Retinal pigment epithelial cell (primary cell): ENCODE measurements around the gene NUDT5.

Experiments
- DNase-seq: peaks from one replicate; pipeline ENCODE4 v3.0.0-alpha.2; 2010; ENCODE audit warnings: low read depth
- H3K4me3 ChIP-seq: 2 replicates; pipeline ENCODE4 v1.5.1; 2011; ENCODE audit warnings: mild to moderate bottlenecking, low read length, control low read depth, moderate library complexity
- CTCF ChIP-seq: conservative IDR thresholded peaks from 2 replicates; pipeline ENCODE4 v1.5.1; 2011; ENCODE audit warnings: low read depth, low read length, control low read depth, inconsistent platforms

Gene NUDT5

DNA sequence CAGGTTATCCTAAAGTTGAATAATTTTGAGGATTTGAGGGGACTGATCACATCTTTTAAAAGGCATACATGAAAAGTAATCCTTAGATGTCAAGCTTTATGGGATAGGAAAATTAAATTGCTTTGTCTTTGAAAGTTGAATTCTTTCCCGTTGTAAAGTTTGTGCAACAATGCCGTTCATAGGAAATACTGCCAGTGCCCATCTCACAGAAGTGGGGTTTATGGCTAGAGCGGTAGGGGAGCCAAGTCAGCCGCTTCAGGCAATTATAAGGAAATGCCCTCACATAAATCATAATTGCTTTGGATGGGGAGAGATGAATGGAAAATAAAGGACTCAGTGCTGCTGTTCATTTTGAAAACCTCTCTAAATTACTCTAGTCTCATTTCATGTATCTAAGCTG is 18.4 kb upstream of the NUDT5 start:
- H3K4me3 ChIP-seq: no peak overlapping the region
- TF ChIP-seq CTCF: no peak
- no peak for DNase-seq

DNA sequence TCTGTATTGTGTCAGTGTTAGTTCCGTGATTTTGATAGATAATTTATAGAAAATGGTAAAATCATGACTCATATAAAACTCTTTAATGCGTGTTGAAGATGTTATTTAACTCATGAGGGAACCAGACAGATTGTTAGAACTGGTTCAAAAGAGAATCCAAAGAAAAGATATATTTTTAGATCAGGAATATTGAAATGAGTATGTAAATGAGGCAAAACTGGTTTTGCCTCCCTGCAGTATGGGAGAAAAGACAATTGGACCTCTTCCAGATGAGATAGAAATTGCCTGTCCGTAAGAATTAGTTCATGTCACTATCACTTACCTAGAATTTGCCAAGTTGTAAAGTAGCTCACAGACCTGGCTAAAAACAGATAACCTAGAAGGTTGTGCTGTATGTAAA is 17.9 kb upstream of the NUDT5 start:
- DNase-seq: no peak
- no peak for TF ChIP-seq CTCF

GRCh38 chr10:12212454-12212853 is 16.8 kb upstream of the NUDT5 start:
- no peak for TF ChIP-seq CTCF

More for the DNA sequence above, 17.9 kb upstream of the NUDT5 start:
- no peak overlapping the region for H3K4me3 ChIP-seq

DNA sequence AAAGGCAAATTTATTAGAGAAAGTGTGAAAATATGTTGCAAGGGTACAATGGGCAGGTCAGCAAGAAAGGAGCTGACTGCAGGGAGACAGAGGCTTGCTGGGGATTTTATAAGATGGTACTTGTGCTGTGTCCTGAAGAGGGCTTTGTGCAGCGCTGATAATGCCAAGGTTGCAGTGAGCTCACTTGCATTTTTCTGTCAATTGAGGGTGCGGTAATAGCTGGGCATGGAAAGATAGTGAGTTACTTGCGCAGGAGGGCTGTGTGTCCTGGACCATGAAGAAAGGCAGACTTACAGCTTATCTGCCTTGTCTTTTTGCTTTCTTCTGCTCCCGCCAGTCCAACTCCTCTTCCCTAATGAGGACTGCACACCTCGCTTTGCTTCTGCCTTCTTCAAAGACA is 12.8 kb upstream of the NUDT5 start:
- DNase-seq: no peak
- no peak overlapping the region for H3K4me3 ChIP-seq
- no peak for TF ChIP-seq CTCF

More at GRCh38 chr10:12212454-12212853, 16.8 kb upstream of the NUDT5 start:
- DNase-seq: no peak
- H3K4me3 ChIP-seq: no peak overlapping the region

GRCh38 chr10:12207114-12207513 is 11.4 kb upstream of the NUDT5 start:
- TF ChIP-seq CTCF: no peak
- no peak overlapping the region for H3K4me3 ChIP-seq
- no peak for DNase-seq

- DNase-seq: no peak
- no peak for TF ChIP-seq CTCF
- no peak overlapping the region for H3K4me3 ChIP-seq
Observed at GRCh38 chr10:12205082-12205481, 9.4 kb upstream of the NUDT5 start.

DNA sequence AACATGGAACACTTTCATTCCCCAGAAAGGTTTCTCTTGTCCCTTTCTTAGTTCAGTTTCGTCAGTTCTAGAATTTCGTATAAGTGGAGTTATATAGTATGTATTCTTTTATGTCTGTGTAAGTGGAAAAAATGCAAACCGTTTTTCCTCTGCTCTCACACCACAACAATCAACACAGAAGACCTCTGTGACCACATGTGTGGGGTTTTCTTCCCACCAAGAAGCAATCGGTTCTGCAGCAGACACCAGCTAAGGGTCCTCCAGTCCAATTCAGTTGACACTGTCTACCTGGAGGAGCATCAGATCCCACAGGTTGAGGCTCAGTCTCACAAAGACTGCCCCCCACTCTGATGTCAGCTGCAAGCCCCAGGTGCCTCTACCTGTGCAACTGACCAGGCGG is 6.5 kb upstream of the NUDT5 start:
- no peak for TF ChIP-seq CTCF
- no peak overlapping the region for H3K4me3 ChIP-seq
- DNase-seq: no peak
